H9 (cell line): Measurements from ENCODE around the gene GPI. TPM values are rescaled to one million over a fixed set of nuclear protein-coding genes. Genes with fewer than 3 reads are reported as not detected.

ENCODE experiments used
- DNase-seq: peaks from one replicate; pipeline ENCODE4 v3.0.0-alpha.2; 2017
- H2AFZ ChIP-seq: one replicate; pipeline ENCODE4 v1.6.1; 2013; ENCODE audit warnings: mild to moderate bottlenecking, low read length, control low read depth, moderate library complexity
- H2AK5ac ChIP-seq: 2 replicates; pipeline ENCODE4 v1.6.1; 2013; ENCODE audit warnings: low read length, control low read depth, mixed read lengths; ENCODE audit not compliant: insufficient read length
- H2BK120ac ChIP-seq: one replicate; pipeline ENCODE4 v1.6.1; 2013; ENCODE audit warnings: low read depth, mild to moderate bottlenecking, low read length, control low read depth, inconsistent platforms; ENCODE audit not compliant: poor library complexity, severe bottlenecking
- H2BK12ac ChIP-seq: 2 replicates; pipeline ENCODE4 v1.6.1; 2013; ENCODE audit warnings: low read length, control low read depth, mixed read lengths, low read depth; ENCODE audit not compliant: insufficient read length
- H2BK15ac ChIP-seq: 2 replicates; pipeline ENCODE4 v1.6.1; 2013; ENCODE audit warnings: low read depth, low read length, control low read depth
- H2BK20ac ChIP-seq: one replicate; pipeline ENCODE4 v1.6.1; 2013; ENCODE audit warnings: low read depth, mild to moderate bottlenecking, low read length, control low read depth, inconsistent platforms; ENCODE audit not compliant: poor library complexity, severe bottlenecking
- H2BK5ac ChIP-seq: 2 replicates; pipeline ENCODE4 v1.6.1; 2013; ENCODE audit warnings: low read length, control low read depth, mixed read lengths; ENCODE audit not compliant: insufficient read length
- H3K14ac ChIP-seq: 2 replicates; pipeline ENCODE4 v1.6.1; 2013; ENCODE audit warnings: low read length, control low read depth; ENCODE audit not compliant: insufficient read depth
- H3K18ac ChIP-seq: 2 replicates; pipeline ENCODE4 v1.6.1; 2013; ENCODE audit warnings: low read depth, mild to moderate bottlenecking, mixed read lengths, low read length, control low read depth; ENCODE audit not compliant: insufficient read length
- H3K23ac ChIP-seq: 2 replicates; pipeline ENCODE4 v1.6.1; 2013; ENCODE audit warnings: low read length, control low read depth, mixed read lengths, low read depth; ENCODE audit not compliant: insufficient read length
- H3K23me2 ChIP-seq: 2 replicates; pipeline ENCODE4 v1.6.1; 2013; ENCODE audit warnings: low read depth, mild to moderate bottlenecking, mixed read lengths, low read length, control low read depth; ENCODE audit not compliant: insufficient read length, poor library complexity, severe bottlenecking
- H3K27ac ChIP-seq: 2 replicates; pipeline ENCODE4 v1.5.1; 2013; ENCODE audit warnings: low read length, control low read depth, mixed read lengths, low read depth; ENCODE audit not compliant: insufficient read length
- H3K27me3 ChIP-seq: 2 replicates; pipeline ENCODE4 v1.6.1; 2013; ENCODE audit warnings: low read length, control low read depth, inconsistent platforms; ENCODE audit not compliant: insufficient read depth
- H3K4ac ChIP-seq: 2 replicates; pipeline ENCODE4 v1.6.1; 2013; ENCODE audit warnings: low read depth, mild to moderate bottlenecking, control low read depth, inconsistent platforms, low read length, moderate library complexity
- H3K4me1 ChIP-seq: 2 replicates; pipeline ENCODE4 v1.6.1; 2013; ENCODE audit warnings: low read length, control low read depth, inconsistent platforms; ENCODE audit not compliant: insufficient read depth
- H3K4me2 ChIP-seq: 2 replicates; pipeline ENCODE4 v1.6.1; 2013; ENCODE audit warnings: low read length, control low read depth, mixed read lengths; ENCODE audit not compliant: insufficient read length, insufficient read depth
- H3K56ac ChIP-seq: 2 replicates; pipeline ENCODE4 v1.6.1; 2013; ENCODE audit warnings: low read depth, mild to moderate bottlenecking, mixed read lengths, low read length, control low read depth; ENCODE audit not compliant: insufficient read length
- H3K79me1 ChIP-seq: 2 replicates; pipeline ENCODE4 v1.6.1; 2013; ENCODE audit warnings: low read depth, mild to moderate bottlenecking, moderate library complexity, low read length, control low read depth, inconsistent platforms; ENCODE audit not compliant: insufficient read depth, poor library complexity, severe bottlenecking
- H3K79me2 ChIP-seq: 2 replicates; pipeline ENCODE4 v1.6.1; 2013; ENCODE audit warnings: low read length, control low read depth, inconsistent platforms; ENCODE audit not compliant: insufficient read depth
- H3K9ac ChIP-seq: 2 replicates; pipeline ENCODE4 v1.6.1; 2013; ENCODE audit warnings: low read length, control low read depth, mixed read lengths; ENCODE audit not compliant: insufficient read length; ENCODE audit errors: extremely low read depth
- H3K9me3 ChIP-seq: one replicate; pipeline ENCODE4 v1.6.1; 2013; ENCODE audit warnings: low read depth, low read length, inconsistent platforms; ENCODE audit not compliant: control insufficient read depth
- H3T11ph ChIP-seq: one replicate; pipeline ENCODE4 v1.6.1; 2013; ENCODE audit warnings: mild to moderate bottlenecking, low read length, control low read depth, inconsistent platforms
- H4K20me1 ChIP-seq: one replicate; pipeline ENCODE4 v1.6.1; 2013; ENCODE audit not compliant: control insufficient read depth, insufficient read length, insufficient read depth
- H4K5ac ChIP-seq: 2 replicates; pipeline ENCODE4 v1.6.1; 2013; ENCODE audit warnings: low read depth, mild to moderate bottlenecking, mixed read lengths, low read length, control low read depth; ENCODE audit not compliant: insufficient read length
- H4K8ac ChIP-seq: replicated peaks from 2 replicates; pipeline ENCODE4 v1.6.1; 2013; ENCODE audit warnings: low read length, control low read depth, mixed read lengths, low read depth; ENCODE audit not compliant: insufficient read length
- H4K91ac ChIP-seq: 2 replicates; pipeline ENCODE4 v1.6.1; 2013; ENCODE audit warnings: low read depth, mild to moderate bottlenecking, moderate library complexity, mixed read lengths, low read length, control low read depth; ENCODE audit not compliant: insufficient read length
- H3K27ac Mint-ChIP-seq, 3 experiments: 2 replicates in 2 of 3; 3 replicates in 1 of 3; pipeline ENCODE4 v1.8.0; 2020 to 2021; ENCODE audit warnings: mixed read lengths in 3 of 3, mild to moderate bottlenecking in 1 of 3, moderate library complexity in 1 of 3
- H3K27me3 Mint-ChIP-seq: 2 replicates; pipeline ENCODE4 v1.8.0; 2021; ENCODE audit warnings: low read depth, mild to moderate bottlenecking, moderate library complexity, mixed read lengths
- H3K36me3 Mint-ChIP-seq, 3 experiments: 2 replicates in 2 of 3; 3 replicates in 1 of 3; pipeline ENCODE4 v1.8.0; 2020 to 2021; ENCODE audit warnings: low read depth in 3 of 3, mixed read lengths in 3 of 3; ENCODE audit not compliant: insufficient read depth in 1 of 3
- H3K4me1 Mint-ChIP-seq, 2 experiments: 2 replicates each; pipeline ENCODE4 v1.8.0; 2020; ENCODE audit warnings: mixed read lengths in 2 of 2
- H3K4me3 Mint-ChIP-seq, 2 experiments: 2 replicates in 1 of 2; 3 replicates in 1 of 2; pipeline ENCODE4 v1.8.0; 2020 to 2021; ENCODE audit warnings: mild to moderate bottlenecking in 2 of 2, mixed read lengths in 2 of 2, moderate library complexity in 1 of 2
- H3K9me3 Mint-ChIP-seq, 2 experiments: 2 replicates in 1 of 2; 3 replicates in 1 of 2; pipeline ENCODE4 v1.8.0; 2020; ENCODE audit warnings: mild to moderate bottlenecking in 2 of 2, mixed read lengths in 2 of 2, moderate library complexity in 1 of 2
- WGBS: extraction: QIAGEN DNeasy Blood & Tissue Kit; methylation state at CpG from one replicate; pipeline ENCODE4 v1.1.7; 2013; ENCODE audit warnings: missing lambda C conversion rate, low lambda C conversion rate, mixed read lengths; ENCODE audit not compliant: insufficient read length; ENCODE audit errors: extremely low coverage; 5-methylcytosine and 5-hydroxymethylcytosine counted together
- total RNA-seq: library from RNA; stranded (reverse); gene quantifications from 2 replicates; pipeline ENCODE4 v1.2.1, GENCODE V29; 2021
- TF ChIP-seq, protein P1 (sequence below): fragments of 200-600 bp; sonication (generic); conservative IDR thresholded peaks from 3 replicates; pipeline ENCODE4 v1.8.0; 2021; ENCODE audit warnings: antibody characterized with exemption, mild to moderate bottlenecking

GPI gene
- total RNA-seq, 1 experiment from 2014 or later, result 373 TPM

DNA sequence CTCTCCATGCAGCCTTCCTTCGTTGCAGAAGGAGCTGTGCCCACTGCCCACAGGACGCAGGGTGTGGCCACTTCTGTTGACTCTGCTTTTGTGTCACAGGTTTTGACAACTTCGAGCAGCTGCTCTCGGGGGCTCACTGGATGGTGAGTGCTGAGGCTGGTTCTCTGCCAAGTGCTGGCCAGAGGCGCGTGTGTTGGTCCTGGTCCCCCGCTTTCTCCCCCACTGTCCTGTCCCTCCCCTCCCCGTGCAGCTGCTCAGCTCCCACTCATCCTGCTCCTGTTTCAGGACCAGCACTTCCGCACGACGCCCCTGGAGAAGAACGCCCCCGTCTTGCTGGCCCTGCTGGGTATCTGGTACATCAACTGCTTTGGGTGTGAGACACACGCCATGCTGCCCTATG is 28.6 kb downstream of the GPI start:
- Mint-ChIP-seq H3K4me3 (no peak overlapping the region), H3K36me3 (peaks cover 15 to 37% (median 25%) of the 10 kb centered on the region in 3 experiments; a peak in 6 of 7 replicates)

More for the DNA sequence above, 28.6 kb downstream of the GPI start:
- H3K79me1 ChIP-seq, result no peaks in the 10 kb centered on the region
- WGBS, result no CpG with 5 or more reads among the region's 14 CpGs
- no peak overlapping the region for H3K18ac ChIP-seq
- no peaks in the 10 kb centered on the region for H3K23me2 ChIP-seq
- H3K9me3 ChIP-seq, result no peaks in the 10 kb centered on the region
- H3K4me2 ChIP-seq, result no peak overlapping the region
- no peak overlapping the region for H3K27ac Mint-ChIP-seq
- no peaks in the 10 kb centered on the region for H3K9me3 Mint-ChIP-seq
- no peak overlapping the region for H2AK5ac ChIP-seq
- H4K5ac ChIP-seq, result no peak overlapping the region
- H2BK5ac ChIP-seq, result no peak overlapping the region
- no peak overlapping the region for H3K56ac ChIP-seq
- TF ChIP-seq, protein P1, sequence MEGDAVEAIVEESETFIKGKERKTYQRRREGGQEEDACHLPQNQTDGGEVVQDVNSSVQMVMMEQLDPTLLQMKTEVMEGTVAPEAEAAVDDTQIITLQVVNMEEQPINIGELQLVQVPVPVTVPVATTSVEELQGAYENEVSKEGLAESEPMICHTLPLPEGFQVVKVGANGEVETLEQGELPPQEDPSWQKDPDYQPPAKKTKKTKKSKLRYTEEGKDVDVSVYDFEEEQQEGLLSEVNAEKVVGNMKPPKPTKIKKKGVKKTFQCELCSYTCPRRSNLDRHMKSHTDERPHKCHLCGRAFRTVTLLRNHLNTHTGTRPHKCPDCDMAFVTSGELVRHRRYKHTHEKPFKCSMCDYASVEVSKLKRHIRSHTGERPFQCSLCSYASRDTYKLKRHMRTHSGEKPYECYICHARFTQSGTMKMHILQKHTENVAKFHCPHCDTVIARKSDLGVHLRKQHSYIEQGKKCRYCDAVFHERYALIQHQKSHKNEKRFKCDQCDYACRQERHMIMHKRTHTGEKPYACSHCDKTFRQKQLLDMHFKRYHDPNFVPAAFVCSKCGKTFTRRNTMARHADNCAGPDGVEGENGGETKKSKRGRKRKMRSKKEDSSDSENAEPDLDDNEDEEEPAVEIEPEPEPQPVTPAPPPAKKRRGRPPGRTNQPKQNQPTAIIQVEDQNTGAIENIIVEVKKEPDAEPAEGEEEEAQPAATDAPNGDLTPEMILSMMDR, result no peak
- DNase-seq, result no peak
- H3K27ac ChIP-seq, result no peak overlapping the region
- H3K27me3 ChIP-seq, result no peaks in the 10 kb centered on the region
- H2BK20ac ChIP-seq, result no peak overlapping the region
- no peak overlapping the region for H2BK15ac ChIP-seq
- H3K4me1 ChIP-seq, result no peaks in the 10 kb centered on the region
- H3K79me2 ChIP-seq, result no peaks in the 10 kb centered on the region
- H3K14ac ChIP-seq, result no peak overlapping the region
- H3K4ac ChIP-seq, result no peak overlapping the region
- H3K9ac ChIP-seq, result no peak overlapping the region
- no peaks in the 10 kb centered on the region for H4K20me1 ChIP-seq
- H4K91ac ChIP-seq, result no peak overlapping the region
- no peak overlapping the region for H3K23ac ChIP-seq
- H3T11ph ChIP-seq, result no peak overlapping the region
- no peak overlapping the region for H2AFZ ChIP-seq
- H3K27me3 Mint-ChIP-seq, result no peaks in the 10 kb centered on the region
- no peak overlapping the region for H2BK12ac ChIP-seq
- no peak overlapping the region for H4K8ac ChIP-seq
- H2BK120ac ChIP-seq, result no peak overlapping the region
- no peaks in the 10 kb centered on the region for H3K4me1 Mint-ChIP-seq
